NCI-H69 (cell line): ENCODE results near the gene PTGER4.

Experiments used
- DNase-seq: peaks from one replicate; lab custom pipeline; 2025; lab: John Stamatoyannopoulos, UW

Gene PTGER4

GRCh38 chr5:40669606-40670390 lies 9.9 kb upstream of the PTGER4 start:
- no peak for DNase-seq

DNA sequence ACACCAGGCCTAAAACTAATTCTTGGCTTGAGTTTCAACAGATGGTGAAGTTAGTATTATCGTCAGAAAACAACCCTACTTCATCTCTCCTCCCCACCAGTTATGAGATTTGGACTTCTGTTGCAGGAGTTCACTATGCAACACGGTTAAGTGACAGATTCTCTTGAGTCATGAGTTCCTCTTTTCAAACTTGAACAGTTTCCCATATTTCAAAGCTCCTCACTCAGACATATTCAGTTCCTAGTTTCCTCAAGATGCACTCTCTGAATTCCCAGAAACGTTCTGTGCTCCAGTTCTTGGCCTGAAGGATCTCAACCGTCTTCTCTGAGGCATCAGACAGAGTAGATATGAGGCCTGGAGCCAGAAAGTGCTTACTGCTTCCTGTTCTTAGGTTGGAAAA lies 7.3 kb upstream of the PTGER4 start:
- no peak for DNase-seq

- peak; percentile 42 for DNase-seq
These were observed 5.0 kb upstream of the PTGER4 start for GRCh38 chr5:40674661-40675235.

DNA sequence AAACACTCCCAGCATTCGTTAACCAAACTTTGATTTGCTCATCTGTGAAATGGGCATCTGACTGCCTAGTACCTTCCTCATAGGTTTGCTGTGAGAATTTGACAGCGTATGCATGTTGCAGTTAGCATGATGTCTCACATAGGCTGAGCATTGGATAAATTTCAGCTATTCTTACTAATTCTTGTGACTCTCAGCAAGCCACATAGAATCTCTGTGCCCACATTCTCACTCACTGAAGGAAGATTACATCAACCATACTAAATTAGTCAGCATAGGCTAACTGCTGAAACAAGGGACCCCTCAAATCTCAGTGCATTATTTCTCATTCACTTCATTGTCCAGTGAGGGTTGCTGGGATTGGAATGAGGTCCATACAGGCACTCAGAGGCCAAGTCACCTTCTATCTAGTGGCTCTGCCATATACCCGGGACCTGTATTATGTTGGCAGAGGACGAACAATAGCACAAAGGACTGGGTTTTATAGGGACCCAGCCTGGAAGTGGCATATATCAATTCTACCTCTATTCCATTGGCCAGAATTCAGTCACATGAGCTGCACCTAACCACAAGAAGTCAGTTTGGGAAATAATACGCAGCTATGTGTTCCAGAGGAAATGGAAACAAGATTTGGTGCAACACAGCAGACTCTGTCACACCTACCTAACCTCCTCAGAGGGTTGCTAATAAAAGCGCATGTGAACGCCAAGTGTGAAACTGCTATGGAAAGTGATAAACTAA lies 4.2 kb upstream of the PTGER4 start:
- DNase-seq, result peak; percentile 39

DNA sequence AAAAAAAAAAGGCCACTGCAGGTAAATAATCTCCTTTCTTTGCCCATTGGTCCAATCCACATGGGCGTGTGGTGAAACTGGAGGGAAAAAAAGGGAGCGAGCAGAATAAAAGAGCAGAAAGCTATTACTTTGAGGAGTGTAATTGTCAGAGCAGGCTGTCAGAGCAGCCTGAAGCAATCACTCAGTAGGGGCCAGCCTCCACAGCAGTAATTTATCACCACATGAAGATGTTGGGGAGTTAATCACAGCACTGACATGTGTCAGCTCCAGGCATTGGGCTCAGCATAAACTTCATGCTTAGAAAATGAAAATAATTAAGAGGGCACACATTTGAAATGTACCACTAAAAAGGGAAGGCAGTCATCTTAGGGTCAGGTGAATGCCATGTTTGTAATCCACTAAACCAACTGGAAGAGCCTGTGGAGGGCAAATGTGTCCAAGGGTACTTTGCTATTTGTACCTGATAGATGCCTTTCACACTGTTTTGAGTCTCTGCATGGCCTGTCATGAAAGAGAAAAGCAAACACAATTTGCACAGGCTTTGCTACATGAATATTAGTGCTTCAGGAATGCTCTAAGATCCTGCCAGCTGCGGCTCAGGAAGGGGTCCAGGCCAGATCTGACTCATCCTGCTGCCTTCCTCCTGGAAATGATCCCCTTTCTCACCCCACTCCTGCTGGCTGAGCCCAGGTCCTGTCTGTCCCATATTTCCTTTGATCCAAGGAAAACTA lies 2.9 kb upstream of the PTGER4 start:
- peak; percentile 97 for DNase-seq

DNA sequence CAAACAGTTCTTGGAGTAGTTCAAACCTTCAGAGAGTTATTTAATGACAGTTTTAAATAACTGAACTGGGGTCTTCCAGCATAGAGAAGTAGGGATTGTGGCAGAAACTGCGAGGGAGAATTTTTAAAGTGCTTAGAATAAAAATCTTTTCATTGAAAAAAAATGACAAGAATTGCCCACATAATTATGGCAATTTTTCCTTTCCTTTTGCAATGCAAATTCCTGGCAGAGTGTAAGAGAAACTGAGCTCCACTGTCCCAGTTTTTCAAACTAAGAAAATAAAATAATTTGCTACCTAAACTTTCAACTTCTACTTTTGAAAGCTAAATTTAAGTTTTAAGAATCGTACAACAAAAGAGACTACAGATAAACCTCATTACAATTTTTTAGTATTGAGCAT lies 2.3 kb upstream of the PTGER4 start:
- no peak for DNase-seq

GRCh38 chr5:40678026-40678425 lies 1.7 kb upstream of the PTGER4 start:
- DNase-seq, result peak; percentile 42

GRCh38 chr5:40678460-40679147 lies 1.1 kb upstream of the PTGER4 start:
- DNase-seq, result peak; percentile 41

- DNase-seq, result peak; percentile 97
These were observed 385 bp upstream of the PTGER4 start for GRCh38 chr5:40679148-40679912.

DNA sequence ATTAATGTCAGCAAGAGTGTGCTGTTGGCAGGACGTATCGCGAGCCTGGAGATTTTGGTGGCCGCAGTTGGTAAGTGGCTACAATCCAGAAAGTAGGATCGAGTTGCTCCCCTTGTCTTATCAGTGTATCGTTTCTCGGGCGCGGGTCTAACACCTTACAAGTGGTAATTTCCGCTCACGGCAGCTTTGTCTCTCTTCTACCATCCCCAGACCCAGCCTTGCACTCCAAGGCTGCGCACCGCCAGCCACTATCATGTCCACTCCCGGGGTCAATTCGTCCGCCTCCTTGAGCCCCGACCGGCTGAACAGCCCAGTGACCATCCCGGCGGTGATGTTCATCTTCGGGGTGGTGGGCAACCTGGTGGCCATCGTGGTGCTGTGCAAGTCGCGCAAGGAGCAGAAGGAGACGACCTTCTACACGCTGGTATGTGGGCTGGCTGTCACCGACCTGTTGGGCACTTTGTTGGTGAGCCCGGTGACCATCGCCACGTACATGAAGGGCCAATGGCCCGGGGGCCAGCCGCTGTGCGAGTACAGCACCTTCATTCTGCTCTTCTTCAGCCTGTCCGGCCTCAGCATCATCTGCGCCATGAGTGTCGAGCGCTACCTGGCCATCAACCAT lies 1.1 kb downstream of the PTGER4 start:
- DNase-seq, result no peak

- no peak for DNase-seq
These were observed 1.8 kb downstream of the PTGER4 start for GRCh38 chr5:40681363-40682153.

- DNase-seq, result no peak
These were observed 2.7 kb downstream of the PTGER4 start for GRCh38 chr5:40682154-40683017.

DNA sequence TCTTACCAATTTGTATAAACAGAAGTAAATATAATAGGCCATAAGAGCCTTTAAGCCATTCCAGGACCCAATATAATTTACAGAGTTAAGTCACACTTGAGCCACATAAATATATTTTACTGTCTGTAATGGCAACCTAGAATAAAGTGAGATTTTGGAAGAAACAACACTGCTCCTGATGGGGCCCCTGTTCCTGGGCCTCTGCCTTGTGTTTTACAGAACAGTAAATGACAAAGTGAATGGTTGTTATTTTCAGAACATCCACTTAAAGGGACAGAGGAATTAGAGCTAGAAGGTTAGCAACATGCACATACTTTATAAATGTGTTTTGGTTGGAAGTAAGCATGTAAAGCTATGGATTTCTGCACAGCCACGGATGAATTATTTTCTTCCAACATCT lies 3.6 kb downstream of the PTGER4 start:
- DNase-seq, result no peak

DNA sequence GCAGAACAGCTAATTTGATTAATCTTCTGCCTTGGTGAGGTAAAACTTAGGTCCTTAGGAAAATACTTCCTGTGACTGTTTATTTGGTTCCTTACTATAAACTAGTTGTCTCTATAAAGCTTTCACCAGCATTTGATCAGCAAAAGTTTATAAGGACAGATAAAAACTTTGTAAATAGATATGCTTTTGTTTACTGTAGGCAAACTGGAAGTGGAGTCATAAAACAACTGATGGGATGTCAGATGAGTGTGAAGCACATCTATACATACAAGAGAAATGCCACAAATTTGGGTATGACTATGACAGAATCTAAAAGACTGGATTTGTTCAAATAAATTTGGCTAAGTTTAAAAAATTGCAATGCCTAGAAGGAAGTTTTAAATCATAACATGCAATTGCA lies 5.5 kb downstream of the PTGER4 start:
- no peak for DNase-seq

DNA sequence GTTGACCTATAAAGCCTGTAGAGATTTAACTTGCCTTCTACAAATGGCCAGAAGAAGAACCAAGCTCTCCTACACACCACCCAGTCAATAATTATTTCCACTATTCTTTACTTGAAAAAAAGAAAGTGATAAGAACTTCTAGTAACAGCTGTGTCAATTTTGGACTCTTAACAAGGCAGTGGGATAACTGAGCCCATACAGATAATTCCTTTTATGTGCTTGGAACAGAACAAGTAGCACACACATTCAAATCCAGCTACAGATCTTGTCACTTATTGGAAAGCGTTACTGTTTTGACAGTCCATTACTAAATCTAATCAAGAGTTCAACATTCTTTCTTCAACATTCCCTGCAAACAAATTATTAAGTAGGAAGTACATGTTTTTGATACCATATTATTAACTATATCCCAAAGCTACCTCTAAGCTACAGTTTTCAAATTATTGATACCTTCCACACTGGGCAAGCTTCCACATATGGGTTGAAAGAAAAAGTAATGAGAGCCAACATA lies 6.3 kb downstream of the PTGER4 start:
- no peak for DNase-seq

DNA sequence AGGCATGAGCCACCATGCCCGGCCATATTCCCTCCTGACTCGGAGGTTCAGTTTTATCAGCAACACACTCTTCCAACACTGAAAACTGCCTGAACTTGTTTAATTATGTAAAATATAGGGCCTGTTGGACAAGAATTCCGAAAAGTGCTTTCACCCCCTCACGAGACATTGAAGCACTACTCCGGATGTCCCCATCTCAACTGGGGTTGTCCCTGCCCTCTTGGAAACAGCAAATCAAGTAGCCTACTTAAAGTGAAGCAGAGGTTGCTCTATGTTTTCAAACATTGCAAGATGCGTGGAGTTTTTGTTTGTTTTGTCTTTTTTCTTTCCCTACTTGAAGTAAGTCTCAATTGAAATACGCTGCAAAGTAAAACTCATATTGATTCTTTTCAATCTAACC lies 7.6 kb downstream of the PTGER4 start:
- DNase-seq, result no peak

DNA sequence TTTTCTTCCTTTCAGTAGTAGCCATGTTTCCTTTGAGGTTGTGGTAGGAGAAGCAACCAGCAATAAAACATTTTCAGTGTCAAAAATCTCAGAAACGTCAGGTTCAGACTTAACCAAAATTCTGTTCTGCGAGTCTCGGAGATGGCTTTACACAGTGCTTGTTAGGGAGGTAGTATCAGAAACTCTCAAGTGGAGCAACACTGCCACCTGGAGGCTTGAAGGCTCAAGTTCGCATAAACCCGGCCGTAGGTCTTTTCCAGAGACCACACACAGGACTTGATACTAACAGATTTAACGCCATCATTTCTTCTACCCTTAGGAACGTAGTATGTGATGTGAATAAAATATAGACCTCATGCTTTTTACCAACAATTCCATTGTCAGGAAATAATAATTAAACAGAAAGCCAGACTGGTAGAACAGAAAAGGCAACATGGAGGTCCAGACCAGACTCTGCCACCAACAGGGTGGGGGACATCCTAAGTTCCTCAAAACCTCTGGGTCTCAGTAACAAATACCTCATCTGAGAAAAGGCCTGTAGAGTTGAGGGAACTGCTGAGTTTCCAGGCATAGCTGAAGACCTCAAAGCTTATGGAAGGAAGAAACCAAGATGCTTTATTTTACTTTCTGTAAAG lies 8.5 kb downstream of the PTGER4 start:
- DNase-seq, result peak; percentile 84

- no peak for DNase-seq
These were observed 9.3 kb downstream of the PTGER4 start for GRCh38 chr5:40688996-40689395.
